Astrocyte (in vitro differentiated cells and primary cell): ENCODE data around the gene RAVER1.

Experiments
- CTCF ChIP-seq: IDR thresholded peaks from 2 replicates; pipeline ENCODE4 v1.5.1; 2011; ENCODE audit warnings: low read depth, mild to moderate bottlenecking, inconsistent platforms, low read length, moderate library complexity; ENCODE audit not compliant: insufficient read depth
- EZH2 ChIP-seq: IDR thresholded peaks from 2 replicates; pipeline ENCODE4 v1.6.1; 2012; ENCODE audit warnings: mild to moderate bottlenecking, low read length, inconsistent platforms; ENCODE audit not compliant: insufficient read depth

- TF ChIP-seq CTCF (no peak), EZH2 (peak; percentile 52)
These were observed 63.1 kb downstream of the RAVER1 start for GRCh38 chr19:10270180-10270615.
